Pericardium fibroblast (primary cell): ENCODE results near the gene DHTKD1. TPM values are rescaled to one million over a fixed set of nuclear protein-coding genes. Genes with fewer than 3 reads are reported as not detected.

ENCODE experiments used
- total RNA-seq: library from RNA; depleted of rRNA; stranded (reverse); fragments of >200 nt; gene quantifications from 2 replicates; pipeline ENCODE4 v1.2.3, GENCODE V29; 2015

DHTKD1 gene
- 9.1 and 9.7 TPM in 2 replicates for total RNA-seq

GRCh38 chr10:12068449-12069269, at the start of gene DHTKD1:
TSS of gene DHTKD1 (plus strand) at chr10:12068954. CDS start at chr10:12069034, 80 bp downstream.

GRCh38 chr10:12042797-12043651, 25.7 kb upstream of the DHTKD1 start, which contains the start of gene UPF2:
TSS of gene UPF2 (minus strand) at chr10:12042809. CDS start at chr10:12035423, 7,386 bp downstream.

GRCh38 chr10:12129222-12130111, 60.7 kb downstream of the DHTKD1 start, which contains the start of gene SEC61A2:
TSS of gene SEC61A2 (plus strand) at chr10:12129677. CDS start at chr10:12129788, 111 bp downstream.

Other genes starting within 250 kb of the DHTKD1 start
- gene PROSER2, start 245.6 kb upstream of the DHTKD1 start, total RNA-seq = 14.8 and 45.7 TPM in 2 replicates
- 6.8 and 9.4 TPM in 2 replicates for gene UPF2, start 26.1 kb upstream of the DHTKD1 start, total RNA-seq
- gene SEC61A2, start 60.7 kb downstream of the DHTKD1 start, total RNA-seq = 4.6 and 39.7 TPM in 2 replicates
- 47.8 and 66.6 TPM in 2 replicates for gene NUDT5, start 126.9 kb downstream of the DHTKD1 start, total RNA-seq
- gene CDC123, start 127.2 kb downstream of the DHTKD1 start, total RNA-seq = 69.4 and 83.2 TPM in 2 replicates